Activated CD8-positive, alpha-beta memory T cell treated with anti-CD3 and anti-CD28 coated beads for 4 hours (primary cell): ENCODE results near the gene AHDC1.
"Not testable (repeated sequence)": the region's sequence is repeated elsewhere in the genome, so short reads cannot be mapped to it uniquely, and the experiment has no call there.

Source experiments
- DNase-seq, 2 donors: peaks; one replicate each; pipeline ENCODE4 v3.0.0-alpha.2; 2020; ENCODE audit warnings: low read depth in 2 of 2

AHDC1 gene

DNA sequence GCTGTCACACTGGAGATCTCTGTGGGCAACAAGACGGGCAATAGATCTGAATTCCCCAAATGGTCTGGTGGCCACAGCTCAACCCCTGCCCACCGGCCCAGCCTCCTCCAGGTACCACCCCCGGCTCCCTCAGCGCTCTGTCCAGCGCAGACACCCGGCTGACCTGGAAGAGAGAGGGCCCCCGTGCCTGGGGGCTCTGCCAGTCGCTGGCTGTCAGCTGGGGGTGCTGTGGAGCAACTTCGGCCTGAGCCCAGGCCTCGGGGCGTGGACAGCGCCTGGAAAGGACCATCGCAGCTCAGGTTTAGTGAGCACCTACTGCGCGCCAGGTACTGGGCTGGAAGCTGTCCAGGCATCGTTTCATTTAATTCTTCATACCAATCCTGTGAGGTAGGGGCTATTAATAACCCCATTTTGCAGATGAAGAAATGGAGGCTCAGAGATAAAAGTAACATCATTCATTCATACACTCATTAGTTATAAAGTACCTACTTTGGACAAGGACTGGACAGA, 51.0 kb downstream of the AHDC1 start:
- no peak for DNase-seq

DNA sequence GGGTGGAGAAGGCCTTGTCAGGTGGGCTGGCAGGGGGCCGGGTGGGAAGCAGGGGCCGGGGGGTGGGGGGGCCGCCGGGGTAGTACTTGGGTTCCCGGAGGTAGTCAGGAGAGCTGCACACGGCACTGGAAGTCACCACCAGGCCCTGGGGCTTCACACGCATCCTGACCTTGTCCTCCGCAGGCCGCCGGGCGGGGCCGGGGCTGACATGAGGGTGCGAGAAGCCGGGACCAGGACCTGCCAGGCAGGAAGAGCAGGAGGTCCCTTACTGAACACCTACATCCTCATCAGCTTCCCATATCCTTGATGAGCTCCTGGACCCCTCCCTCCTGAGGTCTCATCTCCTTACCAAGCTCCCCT, 52.0 kb downstream of the AHDC1 start:
- no peak for DNase-seq

DNA sequence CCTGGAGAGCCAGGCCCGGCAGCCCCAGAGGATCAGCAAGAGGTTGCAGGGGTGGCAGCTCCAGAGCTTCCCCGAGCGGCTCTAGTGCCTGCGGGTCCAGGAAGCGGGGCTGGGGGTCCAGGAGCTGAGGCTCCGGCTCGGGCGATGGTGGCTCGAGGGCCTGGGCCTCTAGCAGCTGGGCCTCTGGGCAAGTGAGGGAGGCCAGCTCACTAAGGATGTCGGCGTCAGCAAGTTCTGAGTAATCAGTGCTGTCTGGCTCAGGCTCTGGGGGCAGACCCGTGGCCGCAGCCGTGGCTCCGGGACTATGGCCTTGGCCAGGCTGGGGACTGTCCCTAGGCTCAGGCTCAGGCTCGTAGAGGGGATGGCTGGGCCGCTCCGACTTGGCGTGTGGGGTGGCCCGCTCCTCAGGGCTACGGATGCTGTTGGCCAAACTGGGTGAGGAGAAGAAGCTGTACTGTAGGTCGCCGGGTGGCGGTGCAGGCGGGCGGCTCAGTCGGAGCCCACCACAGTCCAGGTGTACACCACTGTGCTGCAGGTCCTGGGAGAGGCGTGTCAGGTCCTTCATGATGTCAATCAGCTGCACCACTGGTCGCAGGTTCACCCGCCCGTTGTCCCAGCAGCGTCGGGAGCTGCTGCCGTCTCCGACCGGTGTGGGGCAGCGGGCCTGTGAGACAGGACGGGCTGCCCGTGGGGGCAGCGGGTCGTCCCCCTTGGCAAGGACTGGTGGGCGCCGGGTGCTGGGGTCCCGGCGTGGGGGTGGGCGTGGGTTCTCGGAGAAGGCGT, 52.6 kb downstream of the AHDC1 start:
- no peak for DNase-seq

DNA sequence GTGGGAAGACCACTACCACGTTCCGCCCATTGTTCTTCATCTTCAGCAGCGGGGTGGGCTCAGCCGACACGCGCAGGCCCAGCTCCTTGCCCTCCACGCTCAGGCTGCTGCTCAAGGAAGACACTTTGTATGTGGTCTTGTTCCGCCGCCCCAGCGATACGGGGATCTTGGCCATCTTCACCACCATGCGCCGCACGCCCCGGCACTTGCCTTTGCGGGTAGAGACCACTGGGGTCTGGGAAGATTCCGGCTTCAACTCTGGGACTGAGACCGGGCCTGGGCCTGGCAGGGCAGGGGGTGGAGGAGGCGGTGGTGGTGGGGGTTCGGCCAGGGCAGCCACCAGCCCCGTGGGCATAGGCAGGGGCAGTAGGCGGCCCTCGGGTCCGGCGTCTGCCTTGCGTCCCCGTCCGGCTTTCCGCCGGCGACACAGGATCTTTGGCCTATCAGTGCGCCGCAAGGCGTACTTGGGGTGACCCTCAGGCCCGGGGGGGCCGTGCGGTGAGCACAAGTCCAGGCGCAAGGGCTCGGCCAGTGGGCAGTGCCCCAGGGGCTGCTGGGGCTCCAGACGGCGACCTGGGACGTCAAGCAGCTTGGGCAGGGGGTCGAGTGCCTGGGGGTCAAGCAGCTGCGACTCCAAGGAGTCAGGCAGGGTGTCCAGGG, 53.3 kb downstream of the AHDC1 start:
- no peak for DNase-seq

DNA sequence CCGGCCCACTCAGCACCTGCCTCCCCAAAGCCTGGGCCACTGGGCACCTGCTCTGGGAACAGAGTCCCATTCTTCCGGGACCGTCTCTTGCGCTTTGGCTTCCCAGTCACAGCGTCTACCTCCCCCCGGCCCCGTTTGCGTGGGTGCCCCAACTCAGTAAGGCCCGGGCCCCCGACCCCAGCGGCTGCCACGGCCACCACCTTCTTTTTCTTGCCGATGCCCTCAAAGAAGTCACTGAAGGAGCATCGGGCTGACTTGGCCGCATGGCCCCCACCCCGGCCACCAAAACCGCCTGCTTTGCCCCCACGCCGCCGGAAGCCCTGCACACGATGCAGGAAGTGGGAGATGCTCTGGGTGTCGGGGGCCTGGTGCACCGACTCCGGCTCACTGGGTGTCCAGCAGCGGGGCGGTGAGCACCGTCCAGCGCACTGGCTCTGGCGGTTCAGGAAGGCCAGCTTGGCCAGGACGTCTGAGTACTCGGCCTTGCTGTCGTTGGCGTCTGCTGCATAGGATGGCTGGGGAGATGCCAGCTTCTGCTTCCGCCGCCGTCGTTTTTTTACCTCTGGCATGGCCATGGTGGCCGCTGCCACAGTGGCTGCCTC, 54.0 kb downstream of the AHDC1 start:
- no peak for DNase-seq

DNA sequence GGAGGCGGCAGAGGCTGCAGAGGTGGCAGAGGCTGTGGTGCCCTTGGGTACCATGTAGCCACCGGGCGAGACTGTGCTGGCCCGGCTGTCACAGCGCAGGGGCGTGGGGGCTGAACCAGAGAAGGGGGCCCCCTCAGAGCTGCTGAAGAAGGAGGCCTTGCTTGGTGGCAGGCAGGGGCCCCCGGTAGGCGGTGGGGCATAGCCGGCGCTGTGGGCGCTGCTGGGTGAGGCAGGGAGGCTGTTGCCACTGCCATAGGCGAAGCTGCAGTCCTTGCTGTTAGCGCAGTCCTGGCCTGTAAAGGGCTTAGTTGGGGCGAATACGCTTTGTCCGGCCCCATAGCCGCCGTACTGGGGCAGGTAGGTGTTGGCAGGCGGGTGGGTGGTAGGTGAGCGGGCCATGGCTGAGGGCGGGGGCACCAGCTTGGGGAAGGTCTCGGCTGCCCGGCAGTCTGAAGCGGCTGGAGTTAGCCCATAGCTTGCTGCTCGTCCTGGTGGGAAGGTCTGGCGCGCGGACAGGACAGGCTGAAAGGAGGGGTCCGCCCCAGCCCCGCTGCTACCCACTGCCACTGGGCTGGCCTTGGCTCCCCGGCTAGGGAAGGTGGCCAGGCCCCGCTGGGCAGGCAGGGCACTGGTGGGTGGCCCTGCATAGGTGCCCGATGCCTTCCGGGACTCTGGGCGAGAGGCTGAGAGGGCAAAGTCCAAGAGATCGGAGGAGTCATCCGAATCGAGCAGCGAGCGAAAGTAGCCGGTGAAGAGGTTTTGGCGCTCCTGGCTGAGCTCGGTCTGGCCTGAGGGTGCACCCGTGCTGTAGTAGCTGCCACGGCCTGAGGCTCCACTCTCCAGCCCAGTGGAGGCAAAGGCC, 54.9 kb downstream of the AHDC1 start:
- DNase-seq: no peak

DNA sequence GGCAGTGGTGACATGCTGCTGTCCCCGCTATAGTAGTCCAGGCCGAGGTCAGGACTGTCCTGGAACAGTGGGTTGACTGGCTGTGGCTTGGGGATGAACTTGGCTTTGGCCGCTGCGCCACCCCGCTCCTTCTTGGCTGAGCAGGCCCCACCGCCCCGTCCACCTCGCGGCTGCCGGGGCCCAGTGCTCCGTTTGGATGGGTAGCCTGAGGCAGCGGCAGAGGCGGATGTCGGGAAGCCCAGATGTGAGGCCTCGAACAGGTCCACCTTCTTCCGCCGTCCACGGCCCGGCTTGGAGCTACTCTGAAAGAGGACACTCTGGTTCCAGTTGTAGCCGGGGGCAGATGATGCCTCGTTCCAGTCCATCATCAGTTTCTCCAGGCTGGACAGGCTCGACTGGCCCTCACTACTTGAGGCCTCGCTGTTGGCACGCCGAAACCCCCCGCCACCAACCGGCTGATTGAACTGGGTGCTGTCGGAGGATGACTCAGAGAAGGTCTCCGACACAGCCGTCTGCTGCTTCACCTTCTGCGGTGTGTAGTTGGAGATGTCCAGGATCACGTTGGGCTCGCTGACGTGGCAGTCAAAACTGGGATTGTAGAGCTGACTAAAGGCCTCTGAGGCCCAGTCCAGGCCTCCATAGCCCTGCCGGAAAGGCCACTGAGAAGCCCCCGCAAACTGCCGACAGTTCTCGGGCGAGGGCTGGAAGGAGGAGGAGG, 55.6 kb downstream of the AHDC1 start:
- no peak for DNase-seq

DNA sequence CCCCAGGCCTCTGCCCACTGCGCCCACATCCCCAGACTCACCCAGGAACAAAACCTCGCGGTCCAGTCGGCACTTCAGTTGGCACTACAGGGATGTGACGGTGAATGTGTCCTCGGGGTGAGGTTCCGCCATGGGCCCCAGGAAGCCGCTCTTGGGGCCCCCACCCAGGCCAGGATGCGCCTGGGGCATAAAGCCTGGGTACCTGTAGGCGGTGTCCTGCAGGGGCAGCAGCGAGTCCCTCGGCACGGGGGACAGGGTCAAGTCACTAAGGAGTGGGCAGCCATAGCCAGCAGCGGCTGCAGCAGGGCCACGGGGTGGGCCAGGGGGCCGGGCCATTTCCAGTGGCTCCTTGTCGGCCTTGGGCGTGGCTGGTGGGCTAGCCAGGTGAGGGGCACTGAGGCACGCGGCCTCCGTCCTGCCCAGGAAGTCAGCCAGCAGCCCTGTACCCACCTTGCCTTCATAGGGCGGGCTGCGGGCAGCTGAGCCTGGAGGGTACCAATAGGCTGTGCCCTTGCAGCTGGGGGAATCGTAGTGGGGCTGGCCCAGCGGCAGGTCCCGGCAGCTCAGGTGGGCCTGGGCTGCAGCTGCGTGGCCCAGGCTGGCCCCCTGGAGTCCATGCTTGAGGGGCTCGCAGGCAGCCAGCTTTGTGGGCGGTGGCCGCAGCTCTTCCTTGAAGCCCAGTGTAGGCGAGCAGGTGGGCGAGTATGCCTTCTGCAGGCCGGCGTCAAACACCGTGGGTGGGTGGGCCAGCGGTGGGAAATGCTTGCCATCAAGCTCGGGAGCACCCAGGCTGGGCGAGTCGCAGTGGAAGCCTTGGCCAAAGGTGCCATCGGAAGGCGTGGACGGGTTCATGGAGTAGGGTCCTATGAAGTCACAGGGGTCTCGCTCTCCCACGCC, 56.5 kb downstream of the AHDC1 start:
- no peak for DNase-seq

DNA sequence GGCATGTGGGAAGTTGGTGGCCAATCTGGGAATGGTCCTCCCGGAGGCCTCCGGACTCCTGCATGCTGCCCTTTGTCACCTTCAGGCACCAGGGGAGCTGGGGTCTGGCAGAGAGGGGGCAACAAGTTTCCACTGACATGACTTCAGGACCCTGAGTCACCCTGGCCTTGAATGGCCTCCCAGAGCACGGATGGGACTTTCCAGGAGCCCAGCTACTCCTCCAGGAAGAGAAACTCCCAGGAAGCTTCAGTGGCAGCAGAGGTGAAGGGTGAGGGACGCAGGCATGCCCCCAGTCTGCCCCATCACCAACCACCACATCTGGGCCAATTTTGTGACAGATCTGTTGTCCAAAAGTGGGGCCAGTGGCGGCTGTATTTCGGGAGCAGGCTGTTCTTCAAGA, 58.1 kb downstream of the AHDC1 start:
- DNase-seq: no peak

DNA sequence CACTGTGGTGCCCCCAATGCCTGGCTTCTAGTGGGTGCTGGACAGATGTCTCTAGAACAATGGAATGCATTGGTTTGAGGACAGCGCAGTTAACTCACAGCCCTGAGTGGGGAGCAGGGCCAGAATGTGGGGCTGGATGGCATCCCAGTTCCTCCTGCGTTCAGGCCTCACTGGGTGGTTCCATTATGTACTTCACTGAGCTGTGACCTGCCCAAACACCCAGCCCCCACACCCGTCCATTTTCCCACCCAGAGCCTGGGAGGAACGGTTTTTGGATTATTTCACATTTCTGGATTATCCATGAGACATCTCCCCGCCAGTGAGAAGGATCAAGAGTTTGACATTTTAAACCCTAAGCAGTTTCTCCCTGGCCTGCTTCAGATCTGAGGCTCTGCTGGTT, 58.7 kb downstream of the AHDC1 start:
- no peak for DNase-seq

DNA sequence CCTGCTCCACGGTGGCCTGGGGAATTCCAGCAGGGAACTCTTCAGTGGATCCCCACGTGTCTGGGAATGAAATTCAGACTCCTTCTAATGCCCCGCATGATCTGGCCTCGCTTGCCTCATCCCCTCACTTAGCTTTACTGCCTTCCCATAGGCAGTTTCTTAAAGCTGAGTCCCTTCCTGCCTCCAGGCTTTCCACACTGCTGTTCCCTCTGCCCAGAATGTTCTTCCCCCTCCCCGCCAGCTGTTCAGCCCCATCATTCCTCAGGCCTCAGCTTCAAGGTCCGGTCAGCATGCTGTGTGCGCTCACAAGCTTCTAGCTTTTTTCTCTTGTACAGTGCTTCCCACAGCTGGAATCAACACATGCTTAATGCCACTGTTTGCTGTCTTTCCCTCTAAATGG, 59.1 kb downstream of the AHDC1 start:
- DNase-seq: no peak

DNA sequence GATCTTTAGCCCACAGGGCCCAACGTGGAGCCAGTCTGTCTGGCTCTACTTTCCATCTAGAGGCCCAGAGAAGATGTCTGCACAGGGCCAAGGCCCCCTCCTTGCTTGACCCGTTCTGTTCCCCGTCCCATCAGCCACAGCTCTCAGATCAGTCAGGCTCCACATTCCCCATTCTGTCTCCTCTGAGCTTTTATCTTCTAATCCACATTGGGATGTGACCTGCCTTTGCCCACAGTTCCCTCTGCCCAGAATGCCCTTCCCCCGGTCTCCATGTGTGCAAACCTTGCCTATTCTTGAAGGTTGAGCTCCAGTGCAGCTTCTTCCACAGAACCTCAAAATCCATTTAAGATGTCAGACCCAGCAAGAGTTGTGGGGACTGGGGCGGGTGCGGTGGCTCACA, 60.7 kb downstream of the AHDC1 start:
- no peak for DNase-seq

DNA sequence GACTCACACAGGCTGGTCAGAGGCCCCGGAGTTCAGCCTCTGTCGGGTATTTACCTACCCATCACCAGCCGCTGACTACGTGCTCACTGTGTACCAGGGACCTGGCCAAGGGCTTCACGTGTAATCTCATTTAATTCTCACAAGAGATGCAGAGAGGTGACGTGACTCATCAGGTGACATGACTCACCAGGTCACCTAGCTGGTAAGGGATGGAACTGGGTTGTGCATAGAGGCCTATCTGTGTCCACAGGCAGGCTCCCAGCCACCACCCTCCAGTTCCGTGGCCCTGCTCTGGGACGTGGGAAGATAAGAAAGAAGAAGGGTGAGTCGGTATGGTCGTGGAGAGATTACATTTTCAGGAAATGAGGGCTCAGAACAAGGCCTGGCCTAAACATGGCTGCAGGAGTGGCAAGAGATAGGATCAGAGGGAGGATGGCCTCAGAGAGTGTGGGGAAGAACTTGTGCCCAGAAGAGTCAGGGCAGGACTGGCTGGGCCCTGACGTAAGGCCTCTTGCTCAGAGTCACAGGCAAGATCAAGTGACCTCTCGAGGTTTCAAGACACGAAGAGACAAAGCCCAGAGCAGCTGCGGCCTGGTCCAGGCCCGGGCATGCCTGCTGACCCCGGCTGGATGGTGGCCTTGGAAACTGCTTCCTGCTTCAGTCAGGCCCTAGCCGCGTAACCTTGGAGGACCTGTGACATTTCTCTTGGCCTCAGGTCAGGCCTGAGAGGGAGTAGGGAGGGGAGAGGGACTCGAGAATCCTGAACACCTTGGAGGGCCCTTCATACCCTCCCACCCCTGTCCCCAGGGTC, 61.3 kb downstream of the AHDC1 start:
- DNase-seq: no peak

DNA sequence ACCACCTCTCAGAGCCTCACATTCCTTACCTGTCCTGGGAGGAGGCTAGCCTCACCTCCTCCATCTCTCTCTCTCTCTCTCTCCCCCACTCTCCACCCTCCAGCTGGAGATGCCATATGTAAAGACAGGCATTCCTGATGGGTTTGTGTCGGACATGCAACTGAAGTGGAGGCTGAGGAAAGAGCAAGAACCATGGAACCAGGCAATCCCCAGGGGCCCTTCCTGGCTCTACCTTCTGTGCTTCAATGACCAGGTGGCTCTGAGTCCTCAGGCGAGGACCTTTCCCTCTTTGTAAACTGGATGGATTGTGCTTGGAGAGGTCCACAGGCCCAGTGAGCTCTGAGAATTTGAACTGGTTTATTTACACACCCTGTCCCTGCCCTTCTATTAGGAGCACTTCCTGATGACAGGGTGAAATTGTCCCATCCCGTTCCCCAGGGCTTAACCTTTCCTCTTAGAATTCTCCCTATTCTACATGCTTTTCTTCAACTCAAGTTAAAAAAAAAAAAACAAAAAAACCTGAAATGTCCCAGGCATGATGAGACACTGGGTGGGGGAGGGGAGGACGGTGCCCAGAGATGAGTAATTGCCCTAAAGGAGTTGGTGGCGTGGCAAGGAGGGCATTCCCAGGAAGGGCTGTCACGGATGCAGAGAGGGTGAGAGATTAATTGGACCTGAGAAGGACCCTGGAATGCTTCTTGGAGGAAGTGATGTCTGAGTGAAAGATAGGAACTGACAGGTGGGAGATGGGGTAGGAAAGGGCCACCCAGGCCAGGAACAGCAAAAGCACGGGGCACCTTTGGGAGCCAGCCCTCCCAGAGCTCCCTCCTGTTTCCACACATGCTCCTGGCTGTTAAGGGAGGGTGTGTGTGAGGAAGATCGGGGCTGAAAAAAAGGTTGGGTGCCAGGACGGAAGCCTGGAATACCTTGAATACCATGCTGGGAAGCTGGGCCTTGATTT, 63.8 kb downstream of the AHDC1 start:
- DNase-seq: no peak

DNA sequence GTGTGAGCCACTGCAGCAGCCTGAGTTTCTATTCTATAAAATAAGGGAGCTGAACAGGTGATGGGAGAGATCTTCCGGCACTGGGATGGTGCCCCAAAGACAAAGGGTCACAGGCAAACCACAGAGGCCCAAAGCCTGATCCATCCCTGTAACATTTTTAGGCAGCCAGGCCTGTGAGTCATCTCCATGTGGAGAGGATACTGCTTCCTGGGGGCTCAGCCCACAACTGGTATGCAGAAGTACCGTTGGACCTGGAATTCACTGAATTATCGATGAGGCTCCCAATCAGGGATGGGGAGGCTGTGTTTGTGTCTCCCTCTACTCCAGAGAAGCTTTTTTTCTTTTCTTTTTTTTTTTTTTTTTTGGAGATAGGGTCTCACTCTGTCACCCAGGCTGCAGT, 65.2 kb downstream of the AHDC1 start:
- DNase-seq: no peak

DNA sequence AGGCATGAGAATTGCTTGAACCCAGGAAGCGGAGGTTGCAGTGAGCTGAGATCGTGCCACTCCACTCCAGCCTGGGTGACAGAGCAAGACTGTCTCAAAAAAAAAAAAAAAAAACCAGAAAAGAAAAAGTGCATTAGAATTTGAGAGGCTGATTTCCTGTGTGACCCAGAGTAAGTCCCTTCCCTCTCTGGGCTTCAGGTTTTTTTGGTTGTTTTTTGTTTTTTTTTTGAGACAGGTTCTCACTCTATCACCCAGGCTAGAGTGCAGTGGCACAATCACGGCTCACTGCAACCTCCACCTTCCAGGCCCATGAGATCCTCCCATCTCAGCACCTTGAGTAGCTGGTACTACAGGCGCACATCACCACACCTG, 65.7 kb downstream of the AHDC1 start:
- DNase-seq: not testable (repeated sequence)

DNA sequence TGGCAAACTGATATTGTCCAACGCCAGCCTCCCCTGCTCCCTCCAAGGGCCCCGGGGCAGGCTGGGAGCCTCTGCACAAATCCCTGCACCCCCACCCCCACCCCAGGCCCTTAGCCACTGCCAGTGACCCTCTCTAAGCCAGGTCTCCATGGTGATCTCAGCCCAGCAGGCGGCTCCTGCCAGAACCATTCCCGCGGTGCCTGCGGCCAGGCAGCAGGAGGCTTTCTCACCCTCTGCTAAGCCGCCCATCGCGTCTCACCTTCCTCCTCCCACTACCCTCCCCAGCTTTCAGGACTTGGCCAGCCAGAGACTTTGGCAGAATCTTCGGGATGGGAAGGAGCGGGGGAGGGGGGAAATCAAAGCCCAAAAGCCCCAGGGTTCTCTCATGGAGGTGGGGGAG, 67.2 kb downstream of the AHDC1 start:
- no peak for DNase-seq

DNA sequence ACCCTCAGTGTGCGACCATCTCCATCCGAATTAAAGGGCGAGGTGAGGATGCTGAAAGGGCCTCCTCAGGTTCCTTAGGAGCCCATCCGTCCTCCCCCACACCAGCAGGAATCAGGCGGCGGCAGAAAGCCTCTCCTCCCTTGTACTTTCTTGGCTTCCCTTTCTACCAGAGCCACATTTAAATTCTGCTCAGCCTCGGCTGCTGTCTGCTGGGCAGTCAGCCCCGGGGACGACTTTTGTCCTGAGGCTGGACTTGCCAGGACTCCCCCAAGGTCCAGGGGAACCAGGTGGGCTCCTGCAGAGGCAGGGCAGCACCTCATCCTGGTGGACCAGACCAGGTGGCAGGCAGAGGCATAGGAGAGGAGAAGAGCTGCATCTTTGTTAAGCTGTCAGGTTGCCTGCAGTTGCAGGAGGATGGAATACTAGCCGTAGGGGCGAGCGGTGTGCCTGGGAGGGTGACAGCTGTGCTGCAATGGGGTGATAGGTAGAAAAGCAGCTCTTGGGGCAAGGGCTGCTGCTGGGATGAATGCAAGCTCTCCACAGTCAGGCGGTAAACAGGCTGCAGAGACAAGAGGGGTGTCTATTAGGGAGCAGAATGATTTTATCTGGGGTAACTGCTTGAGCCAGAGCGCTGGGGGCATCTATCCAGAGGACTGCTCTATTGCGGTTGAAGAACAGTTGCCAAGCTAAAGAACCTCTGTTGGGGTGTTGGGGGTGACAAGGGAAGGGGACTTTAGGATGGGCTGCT, 67.8 kb downstream of the AHDC1 start:
- DNase-seq: no peak
